Sigmoid colon (tissue), 4 donors: ENCODE results near the gene PLCH2.

Experiments used
- CTCF ChIP-seq, 4 experiments: fragments of 450-650 bp in 3 of 4; fragments of 200-600 bp in 1 of 4; IDR thresholded peaks; one replicate each; pipeline ENCODE4 v1.5.1; 2016 to 2019; ENCODE audit warnings: antibody characterized with exemption in 4 of 4, mild to moderate bottlenecking in 3 of 4, moderate library complexity in 2 of 4
- EP300 ChIP-seq, 4 donors: sonication (generic); formaldehyde crosslinking; IDR thresholded peaks; one replicate each; pipeline ENCODE4 v1.6.1; 2017; ENCODE audit warnings: antibody characterized with exemption in 4 of 4
- POLR2AphosphoS5 ChIP-seq, 4 donors: sonication (generic); formaldehyde crosslinking; IDR thresholded peaks; one replicate each; pipeline ENCODE4 v1.6.1; 2017; ENCODE audit warnings: antibody characterized with exemption in 4 of 4

- no peak for TF ChIP-seq CTCF (IDR thresholded peaks at IDR 0.05)
- no peak for TF ChIP-seq POLR2AphosphoS5 (IDR thresholded peaks at IDR 0.05)
- no peak for TF ChIP-seq EP300 (IDR thresholded peaks at IDR 0.05)
Observed at GRCh38 chr1:2538376-2538775, 62.3 kb downstream of the PLCH2 start.
